COR-L47 (cell line): Measurements from ENCODE around the gene AMBRA1.
A peak's percentile ranks its signal among the peaks of the same experiment; 100 is the strongest.

ENCODE experiments used
- DNase-seq: peaks from one replicate; lab custom pipeline; 2025; lab: John Stamatoyannopoulos, UW

Gene AMBRA1

DNA sequence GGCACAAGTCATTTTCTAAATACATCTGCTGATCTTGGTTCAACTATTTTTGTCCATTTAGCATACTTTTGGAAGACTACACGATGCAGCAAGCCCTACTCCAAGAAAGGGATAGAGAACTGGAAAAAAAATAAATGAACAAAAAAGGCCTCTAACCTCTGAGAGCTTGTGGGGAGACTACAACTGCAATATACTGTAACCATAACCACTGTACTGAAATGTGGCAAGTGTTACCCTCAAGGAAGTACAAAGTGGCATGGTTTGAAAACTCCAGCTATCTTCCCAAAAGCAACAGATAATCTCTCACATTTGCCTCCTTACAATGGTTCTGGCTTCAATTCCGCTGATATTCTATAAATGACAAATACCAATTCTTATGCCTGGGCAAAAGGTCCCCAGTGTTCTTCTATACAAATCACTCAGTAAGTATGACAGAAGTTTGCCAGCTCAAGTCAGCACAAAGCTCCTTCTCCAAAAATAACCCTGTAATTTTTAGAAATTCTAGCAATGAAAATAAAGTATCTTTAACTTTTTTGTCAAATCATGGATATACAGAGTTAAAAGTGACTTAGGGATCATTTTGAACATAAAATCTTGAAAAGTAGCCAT lies 22.9 kb downstream of the AMBRA1 start:
- DNase-seq, result no peak

DNA sequence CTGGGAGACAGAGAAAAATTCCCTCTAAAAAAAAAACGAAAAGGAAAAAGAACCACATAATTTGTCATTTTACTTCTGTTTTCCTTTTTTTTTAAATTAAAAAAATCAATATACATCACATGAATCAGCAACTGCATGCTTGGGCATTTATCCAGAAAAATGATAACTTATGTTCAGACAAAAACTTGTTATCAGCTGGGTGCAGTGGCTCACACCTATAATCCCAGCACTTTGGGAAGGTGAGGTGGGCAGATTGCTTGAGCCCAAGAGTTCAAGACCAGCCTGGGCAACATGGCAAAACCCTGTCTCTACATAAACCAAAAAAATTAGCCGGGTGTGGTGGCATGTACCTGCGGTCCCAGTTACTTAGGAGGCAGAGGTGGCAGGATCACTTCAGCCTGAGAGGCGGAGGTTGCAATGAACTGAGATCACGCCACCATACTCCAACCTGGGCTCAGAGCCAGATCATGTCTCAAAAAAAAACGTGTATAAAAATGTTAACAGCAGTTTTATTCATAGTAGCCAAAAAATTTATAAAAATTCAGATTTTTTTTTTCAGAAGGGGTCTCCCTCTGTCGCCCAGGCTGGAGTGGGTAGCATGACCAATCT lies 28.5 kb downstream of the AMBRA1 start:
- no peak for DNase-seq

DNA sequence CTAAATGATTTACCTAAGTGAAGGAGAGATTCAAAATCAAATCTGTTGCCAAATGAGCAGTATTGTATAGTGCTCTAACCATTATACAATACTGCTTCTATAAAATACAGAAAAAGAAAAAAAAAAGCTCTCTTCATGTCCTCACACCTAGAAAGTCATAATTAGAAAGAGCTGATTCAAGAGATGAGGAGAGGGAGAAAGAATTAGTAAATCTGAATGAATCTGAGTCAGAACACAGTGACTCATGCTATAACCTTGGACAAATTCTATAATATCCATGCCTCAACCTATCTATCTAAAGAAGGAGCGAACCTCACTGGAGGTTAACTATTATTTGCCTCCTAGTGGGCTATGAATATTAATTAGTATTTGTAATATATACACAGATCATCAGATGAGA lies 29.4 kb downstream of the AMBRA1 start:
- no peak for DNase-seq

- DNase-seq, result no peak
Measured at GRCh38 chr11:46562527-46562926, 31.3 kb downstream of the AMBRA1 start.

DNA sequence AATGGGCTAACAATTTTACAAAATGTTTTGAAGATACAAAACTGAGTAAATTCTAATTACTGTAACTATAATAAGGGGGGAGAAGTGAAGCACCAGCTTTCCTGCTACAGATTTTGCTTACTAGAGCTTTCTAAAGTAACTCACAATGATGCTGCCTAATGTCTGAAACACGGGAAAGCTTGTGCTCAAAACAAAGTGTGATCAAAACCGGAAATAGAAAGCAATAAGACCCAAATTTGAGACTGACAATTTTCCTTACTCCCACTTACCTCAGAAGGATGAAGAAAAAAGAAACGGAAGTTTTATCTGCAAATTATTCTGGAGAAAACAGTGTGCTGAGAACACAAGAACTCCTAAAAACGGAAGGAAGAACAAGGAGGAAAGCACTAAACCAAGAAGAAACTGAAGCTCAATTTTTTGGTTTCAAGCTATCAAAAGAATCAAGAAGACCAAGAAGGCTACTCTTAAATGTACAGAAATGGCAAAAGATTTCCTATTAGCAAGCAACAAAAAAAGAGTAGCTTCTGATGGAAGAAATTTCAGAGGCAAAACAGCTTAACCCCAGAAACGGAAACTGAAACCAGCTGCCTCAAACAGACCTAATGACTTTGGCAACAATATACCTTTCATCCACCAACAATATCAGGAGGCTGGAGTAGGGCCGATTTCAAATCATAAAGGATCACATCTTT lies 33.4 kb downstream of the AMBRA1 start:
- DNase-seq, result peak; percentile 24

GRCh38 chr11:46559815-46560214 lies 34.0 kb downstream of the AMBRA1 start:
- no peak for DNase-seq

GRCh38 chr11:46557684-46558151 lies 36.1 kb downstream of the AMBRA1 start:
- no peak for DNase-seq

GRCh38 chr11:46555267-46556054 lies 38.4 kb downstream of the AMBRA1 start:
- DNase-seq, result no peak

DNA sequence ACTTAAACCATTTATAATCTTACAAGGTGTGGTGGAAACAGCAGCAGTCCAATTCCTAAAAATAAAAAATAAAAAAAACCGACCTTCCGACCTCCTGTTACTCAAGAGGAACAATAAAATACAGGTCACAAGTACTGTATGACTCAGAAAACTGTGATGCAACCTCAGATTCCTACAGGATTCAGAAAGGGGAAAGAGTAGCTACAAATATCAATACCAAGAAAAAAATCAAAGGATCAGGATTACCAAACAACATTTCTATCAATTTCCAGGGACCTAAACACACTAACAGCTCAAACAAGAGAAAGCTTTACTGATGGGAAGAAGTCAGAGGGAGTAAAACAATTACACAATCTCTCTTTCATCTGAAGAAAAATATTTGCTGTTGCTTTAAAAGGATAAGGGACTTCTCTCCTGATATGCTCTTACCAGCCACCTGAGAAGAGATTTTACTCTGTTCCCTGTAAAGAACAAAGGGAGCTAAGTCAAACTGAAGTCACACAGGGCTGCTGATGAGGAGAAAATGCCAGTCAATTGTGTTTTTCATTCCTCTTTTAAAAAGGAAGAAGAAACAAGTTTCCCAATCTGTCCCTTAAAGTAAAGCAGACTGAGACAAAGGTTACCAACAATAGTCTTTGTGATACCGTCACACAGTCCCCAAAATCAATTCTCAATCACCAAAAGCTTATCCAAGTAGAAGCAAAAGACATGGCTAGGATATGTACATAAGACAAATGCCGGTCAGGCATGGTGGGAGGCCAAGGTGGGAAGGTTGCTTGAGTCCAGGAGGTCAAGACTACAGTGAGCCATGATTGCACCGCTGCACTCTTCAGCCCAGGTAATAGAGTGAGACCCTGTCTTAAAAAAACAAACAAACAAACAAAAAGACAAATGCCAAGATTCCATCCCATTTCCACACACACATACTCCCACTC lies 39.3 kb downstream of the AMBRA1 start:
- no peak for DNase-seq

- DNase-seq, result no peak
Measured at GRCh38 chr11:46553814-46554212, 40.0 kb downstream of the AMBRA1 start.

GRCh38 chr11:46551261-46551660 lies 42.6 kb downstream of the AMBRA1 start:
- no peak for DNase-seq

DNA sequence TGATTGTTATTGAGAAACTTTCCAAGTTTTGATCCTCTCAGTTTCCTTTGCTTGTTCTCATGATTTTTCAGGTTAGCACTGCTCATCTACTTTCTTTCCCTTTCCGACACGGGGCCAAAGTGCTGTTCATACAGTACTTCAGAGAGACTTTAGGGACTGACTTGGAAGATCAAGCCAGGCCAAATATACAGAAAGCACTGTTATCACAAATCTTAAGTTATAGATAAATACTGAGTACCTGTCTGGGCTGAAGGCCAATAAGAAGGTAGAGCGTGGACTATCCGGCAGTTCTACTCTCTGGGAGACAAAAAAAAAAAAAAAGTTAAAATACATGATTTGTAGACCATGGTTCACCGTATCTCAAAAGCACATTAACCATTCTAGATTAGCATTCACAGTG lies 46.2 kb downstream of the AMBRA1 start:
- DNase-seq, result no peak

- DNase-seq, result no peak
Measured at GRCh38 chr11:46543564-46543963, 50.3 kb downstream of the AMBRA1 start.

DNA sequence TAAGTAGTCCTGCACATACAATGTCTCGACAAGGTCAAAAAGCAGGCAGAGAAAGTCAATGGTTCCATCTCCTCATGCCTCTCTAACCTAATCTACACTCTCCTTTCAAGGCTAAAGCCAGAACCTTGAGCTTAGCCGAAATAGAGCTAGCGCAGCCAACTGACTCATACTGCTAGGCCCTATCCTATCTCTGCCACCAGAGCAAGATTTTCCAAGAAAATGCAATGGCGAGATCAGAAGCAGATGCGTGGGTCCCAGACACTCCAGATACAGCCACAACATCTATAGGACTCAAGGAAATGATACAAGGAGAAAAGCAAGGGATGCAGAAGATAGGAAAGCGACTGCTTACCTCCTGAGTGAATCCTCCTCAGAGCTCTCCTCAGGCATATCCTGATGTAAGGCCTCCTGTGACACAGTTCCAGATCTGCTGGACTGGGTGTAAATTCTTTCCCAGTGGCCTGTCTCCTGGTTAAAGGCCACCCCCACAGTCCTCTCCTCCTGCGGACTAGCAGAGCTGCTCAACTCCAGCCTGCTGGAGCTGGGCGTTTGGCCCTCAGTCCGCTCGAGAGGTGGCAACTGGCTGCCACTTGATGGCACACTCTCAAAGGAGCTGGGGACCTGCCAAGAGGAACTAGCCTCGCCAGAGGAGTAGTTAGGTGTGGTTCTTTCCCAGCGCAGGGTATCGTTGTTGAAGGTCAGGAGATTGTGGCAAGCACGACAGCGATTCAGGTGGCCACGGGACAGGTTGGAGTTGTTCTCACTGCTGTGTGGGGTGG lies 52.0 kb downstream of the AMBRA1 start:
- DNase-seq, result no peak

GRCh38 chr11:46540807-46541206 lies 53.0 kb downstream of the AMBRA1 start:
- no peak for DNase-seq

DNA sequence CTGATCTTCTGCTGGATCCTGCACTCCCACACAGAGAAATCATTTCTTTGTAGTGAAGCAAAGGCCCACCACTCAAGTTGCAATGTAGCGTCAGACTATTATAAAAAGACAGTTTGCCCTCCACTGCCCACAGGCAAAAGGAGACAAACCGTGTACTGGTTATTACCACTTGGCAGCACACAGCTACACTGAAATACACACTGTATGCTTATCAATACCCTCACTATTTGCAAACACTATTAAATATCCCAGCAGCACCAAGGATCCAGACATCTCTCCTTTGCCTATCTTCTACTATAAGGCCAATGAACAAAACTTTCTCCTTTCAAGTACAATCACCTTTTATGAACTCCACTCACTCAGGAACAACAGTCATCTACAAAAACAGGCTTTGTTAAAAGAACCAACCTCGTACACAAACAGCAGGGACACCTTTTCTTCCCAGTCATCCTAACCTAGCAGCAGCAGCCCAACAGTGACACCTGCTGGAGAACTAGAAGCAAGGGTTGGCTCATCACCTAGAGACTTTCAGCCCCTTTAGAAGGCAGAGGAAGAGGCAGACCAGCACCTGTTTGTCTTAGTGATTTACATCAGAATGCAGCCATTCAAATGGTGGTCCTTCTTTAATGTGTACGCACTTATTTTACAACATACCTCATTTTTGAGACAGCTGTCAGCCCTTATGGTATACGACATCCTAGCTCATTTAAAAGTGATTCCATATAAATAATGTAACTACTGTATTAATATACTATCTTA lies 56.1 kb downstream of the AMBRA1 start:
- DNase-seq, result peak; percentile 77

DNA sequence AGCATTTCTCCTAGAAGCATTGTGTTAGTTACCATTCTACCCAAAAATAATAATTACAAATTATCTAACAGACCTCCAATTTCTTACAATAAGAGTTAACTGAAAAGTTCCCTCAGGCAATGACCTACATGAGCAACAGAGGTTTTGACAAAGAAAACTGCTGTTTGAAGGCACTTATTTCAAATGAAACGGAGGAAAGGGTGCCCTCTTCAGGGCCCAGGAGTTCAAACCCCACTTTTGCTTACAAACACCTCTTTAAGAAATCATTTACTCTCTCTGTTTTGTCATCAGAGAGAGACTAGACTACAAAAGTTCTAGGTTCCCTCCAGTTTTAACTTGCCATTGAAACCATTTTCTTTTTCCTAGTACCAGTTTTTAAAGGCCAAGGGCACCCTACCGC lies 56.7 kb downstream of the AMBRA1 start:
- no peak for DNase-seq

GRCh38 chr11:46535688-46536087 lies 58.1 kb downstream of the AMBRA1 start:
- DNase-seq, result no peak

DNA sequence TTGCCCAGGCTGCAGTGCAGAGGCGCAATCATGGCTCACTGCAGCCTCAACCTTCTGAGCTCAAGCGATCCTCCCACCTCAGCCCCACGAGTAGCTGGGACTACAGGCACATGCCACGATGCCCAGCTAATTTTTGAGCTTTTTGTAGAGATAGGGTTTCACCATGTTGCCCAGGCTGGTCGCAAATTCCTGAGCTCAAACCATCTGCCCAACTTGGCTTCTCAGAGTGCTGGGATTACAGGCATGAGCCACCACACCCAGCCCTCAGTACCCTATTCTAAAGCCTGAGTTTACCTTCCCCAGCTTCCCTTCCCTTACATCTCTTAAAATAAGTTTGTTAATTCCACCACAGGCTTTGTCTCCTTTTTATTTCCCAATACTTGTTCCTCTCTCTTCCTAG lies 59.1 kb downstream of the AMBRA1 start:
- DNase-seq, result no peak
